ENCODE data around the gene TRIM71.
"Not testable (repeated sequence)": the region's sequence is repeated elsewhere in the genome, so short reads cannot be mapped to it uniquely, and the experiment has no call there.

The TRIM71 gene

GRCh38 chr3:32844322-32844654 lies 26.5 kb downstream of the TRIM71 start:
- no peak for DNase-seq

GRCh38 chr3:32844914-32845313 lies 27.1 kb downstream of the TRIM71 start:
- DNase-seq, result no peak

DNA sequence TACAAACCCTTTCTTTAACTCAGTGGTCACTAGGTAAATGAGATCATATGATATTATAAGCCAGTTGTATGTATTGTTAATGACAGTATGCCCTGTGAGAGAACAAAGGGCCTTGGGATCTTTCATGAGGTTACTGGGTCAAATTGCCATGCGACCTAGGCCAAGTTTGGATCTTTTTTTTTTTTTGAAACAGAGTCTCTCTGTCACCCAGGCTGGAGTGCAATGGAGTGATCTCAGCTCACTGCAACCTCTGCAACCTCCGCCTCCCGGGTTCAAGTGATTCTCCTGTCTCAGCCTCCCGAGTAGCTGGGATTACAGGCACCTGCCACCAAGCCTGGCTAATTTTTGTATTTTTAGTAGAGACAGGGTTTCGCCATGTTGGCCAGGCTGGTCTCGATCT lies 27.7 kb downstream of the TRIM71 start:
- DNase-seq, result not testable (repeated sequence)

- DNase-seq, result not testable (repeated sequence)
These were observed 29.2 kb downstream of the TRIM71 start for GRCh38 chr3:32847045-32847444.

- no peak for DNase-seq
These were observed 29.7 kb downstream of the TRIM71 start for GRCh38 chr3:32847528-32847927.

GRCh38 chr3:32848215-32848614 lies 30.4 kb downstream of the TRIM71 start:
- DNase-seq, result no peak

- DNase-seq, result no peak
These were observed 31.2 kb downstream of the TRIM71 start for GRCh38 chr3:32849046-32849445.

GRCh38 chr3:32850226-32850625 lies 32.4 kb downstream of the TRIM71 start:
- no peak for DNase-seq

DNA sequence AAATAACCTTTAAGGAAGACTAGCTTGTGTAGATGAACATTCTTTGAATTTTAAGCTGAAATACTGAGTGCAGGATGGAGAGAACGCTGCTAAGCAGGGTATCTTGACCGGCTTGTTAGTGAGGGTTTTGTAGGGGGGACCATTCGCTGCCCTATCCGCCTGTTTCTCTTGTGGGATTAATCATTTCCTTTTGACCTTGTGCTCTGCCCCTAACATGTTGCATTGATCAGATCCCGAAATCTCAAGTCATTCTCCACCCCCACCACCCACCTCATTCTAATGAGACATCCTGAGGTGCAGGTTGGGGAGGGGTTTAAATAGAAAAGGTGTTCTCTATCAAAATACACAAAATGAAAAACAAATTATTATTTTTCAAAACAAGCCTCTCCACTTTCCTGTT lies 32.8 kb downstream of the TRIM71 start:
- no peak for DNase-seq

GRCh38 chr3:32852146-32852545 lies 34.3 kb downstream of the TRIM71 start:
- DNase-seq, result no peak

GRCh38 chr3:32855350-32855953 lies 37.7 kb downstream of the TRIM71 start:
- no peak for DNase-seq

DNA sequence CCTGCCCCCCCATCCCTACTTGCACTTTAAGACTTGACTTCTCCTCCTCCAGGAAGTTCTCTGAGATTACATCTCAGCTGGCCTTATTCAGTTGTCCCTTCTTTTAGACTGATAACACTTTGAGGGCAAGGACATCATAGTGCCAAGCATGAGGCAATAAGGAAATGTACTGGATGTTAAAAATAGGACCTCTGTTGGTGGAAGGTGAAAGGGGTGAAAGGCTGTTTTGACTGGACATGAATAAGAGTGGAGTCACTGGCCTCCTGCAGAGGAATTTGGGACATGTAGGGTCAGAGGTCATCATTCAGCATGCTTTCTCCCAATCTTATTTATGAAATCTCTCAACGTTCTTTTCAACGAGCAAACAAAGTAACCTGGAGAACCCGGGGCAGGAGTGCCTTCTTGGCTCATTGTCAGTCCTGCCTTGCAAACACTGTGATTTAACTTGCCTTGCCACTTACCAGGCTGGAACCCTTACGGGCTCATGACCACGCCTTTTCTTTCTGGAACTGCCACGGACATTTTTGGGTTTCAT lies 38.6 kb downstream of the TRIM71 start:
- no peak for DNase-seq

DNA sequence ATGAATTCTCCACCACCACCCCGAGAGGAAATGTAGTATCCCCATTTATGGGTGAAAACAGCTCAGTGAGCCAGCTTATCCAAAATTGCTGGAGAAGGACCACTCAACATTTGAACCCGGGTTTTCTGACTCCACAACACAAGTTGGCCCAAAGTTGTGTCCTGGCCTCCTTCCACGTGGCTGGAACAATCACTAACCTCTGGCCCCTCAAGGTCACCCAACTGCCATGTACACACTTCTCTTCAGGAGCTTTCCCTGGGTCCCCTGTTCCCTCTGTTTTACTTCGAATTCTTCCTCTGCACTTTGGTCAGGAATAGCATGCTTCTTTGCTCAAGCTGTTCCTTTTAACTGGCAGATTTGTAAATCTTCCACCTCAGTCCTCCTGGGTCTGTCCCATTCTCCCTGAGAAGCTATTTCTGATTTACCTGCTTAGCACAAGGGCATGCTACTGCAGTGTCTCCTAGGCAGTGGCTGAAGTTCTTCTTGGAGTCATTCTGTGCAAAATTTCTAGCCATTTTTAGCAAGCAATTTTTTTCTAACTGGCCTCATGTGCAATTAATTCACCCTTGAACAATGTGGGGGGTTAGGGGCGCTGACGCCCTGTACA lies 39.2 kb downstream of the TRIM71 start:
- DNase-seq, result no peak

DNA sequence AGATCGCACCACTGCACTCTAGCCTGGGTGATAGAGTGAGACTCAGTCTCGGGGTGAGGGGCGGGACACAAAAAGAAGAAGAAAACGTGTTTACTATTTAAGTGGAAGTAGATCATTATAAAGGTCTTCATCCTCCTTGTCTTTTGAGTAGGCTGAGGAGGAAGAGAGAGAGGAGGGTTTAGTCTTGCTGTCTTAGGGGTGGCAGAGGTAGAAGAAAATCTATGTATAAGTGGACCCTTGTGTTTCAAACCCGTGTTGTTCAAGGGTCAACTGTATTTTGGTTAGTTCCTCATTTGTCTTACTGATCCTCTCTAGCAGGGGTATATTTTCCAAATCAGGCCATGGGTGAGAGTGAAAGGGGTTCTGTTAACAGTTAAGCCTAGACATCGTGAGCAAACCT lies 40.1 kb downstream of the TRIM71 start:
- no peak for DNase-seq

DNA sequence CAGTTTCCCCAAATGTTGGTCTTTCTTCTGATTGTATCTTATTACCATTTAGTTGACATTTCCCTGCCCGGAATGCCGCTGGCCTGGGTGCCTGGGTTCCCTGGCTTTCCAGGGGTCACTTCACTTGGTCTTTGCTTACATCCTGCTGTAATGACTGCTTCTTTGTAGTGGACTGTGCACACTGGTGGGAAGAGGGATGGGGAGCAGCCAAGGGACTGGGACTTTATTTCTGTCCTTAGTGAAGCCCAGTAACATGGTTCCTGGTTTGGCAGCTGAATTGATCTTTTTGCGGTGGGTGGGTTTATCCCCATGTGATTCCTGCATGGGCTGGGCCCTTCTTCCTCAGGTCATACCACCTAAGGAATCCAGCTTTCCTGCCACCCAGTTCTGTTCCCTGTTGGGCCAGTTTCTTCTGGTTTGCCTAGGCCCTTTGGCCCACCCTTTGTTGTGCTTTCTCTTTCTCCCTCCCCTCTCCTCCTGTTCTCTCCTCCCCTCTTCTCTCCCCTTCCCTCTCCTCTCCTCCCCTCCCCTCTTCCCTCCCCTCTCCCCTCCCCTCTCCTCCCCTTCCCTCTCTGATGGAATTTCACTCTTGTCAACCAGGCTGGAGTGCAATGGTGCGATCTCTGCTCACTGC lies 41.9 kb downstream of the TRIM71 start:
- DNase-seq, result no peak

GRCh38 chr3:32860499-32860898 lies 42.7 kb downstream of the TRIM71 start:
- DNase-seq, result no peak

DNA sequence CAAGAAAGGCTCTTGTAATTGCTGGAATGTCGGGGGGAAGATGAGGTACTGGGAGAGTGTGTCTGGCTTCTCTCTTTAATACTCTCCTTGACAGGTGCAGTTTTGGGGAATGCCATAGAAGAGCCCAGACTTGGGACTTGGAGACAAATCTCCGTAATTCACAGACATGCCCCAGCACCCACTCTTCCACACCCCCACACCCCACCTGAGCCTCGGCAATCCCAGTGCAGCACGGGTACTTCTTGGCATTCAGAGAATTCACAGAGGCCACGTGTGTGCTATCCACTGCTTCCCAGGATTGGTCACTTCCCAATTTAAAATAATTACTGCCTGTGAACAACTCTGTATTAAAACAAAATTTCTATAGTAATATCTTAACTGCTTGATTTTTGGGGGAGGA lies 43.9 kb downstream of the TRIM71 start:
- DNase-seq, result no peak

- DNase-seq, result no peak
These were observed 44.6 kb downstream of the TRIM71 start for GRCh38 chr3:32862247-32862935.

- no peak for DNase-seq
These were observed 45.2 kb downstream of the TRIM71 start for GRCh38 chr3:32862936-32863487.

DNA sequence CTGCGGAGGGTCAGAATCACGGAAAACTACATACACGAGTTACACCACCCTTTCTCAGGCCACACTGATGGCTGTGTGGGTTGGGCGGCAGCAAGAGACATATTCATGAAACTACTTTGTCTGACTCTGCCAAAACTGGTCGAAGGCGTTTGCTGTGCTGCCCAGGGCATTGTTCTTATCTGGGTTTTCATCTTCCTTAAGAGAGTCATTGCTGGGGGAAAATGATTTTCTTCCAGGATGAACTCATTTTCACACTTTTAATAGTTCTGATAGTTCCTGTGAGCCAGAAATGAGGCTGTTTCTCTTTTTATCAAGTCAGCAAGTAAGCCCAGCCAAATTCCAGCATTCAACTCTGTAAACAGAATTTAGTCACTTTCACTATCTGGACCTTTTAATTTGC lies 47.6 kb downstream of the TRIM71 start:
- no peak for DNase-seq

DNA sequence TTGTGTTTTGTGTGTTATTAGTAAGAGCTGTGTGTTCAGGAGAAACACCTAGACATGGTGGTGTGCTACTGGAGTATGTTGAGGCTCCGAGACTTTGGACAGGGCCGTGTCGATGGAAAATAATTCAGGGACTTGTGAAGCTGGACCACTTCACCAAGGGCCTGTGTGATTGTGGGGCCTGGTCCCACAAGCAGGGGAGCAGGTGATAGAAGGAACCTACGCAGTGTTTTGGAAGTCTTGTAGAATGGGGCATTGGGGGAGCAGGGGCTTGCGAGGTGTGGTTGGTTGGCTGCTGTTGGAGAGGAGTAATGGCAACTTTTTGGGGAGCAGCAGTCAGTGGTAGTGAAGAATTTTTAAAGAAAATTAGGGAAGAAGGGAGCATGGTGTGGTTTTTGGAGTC lies 48.7 kb downstream of the TRIM71 start:
- no peak for DNase-seq

- no peak for DNase-seq
These were observed 50.2 kb downstream of the TRIM71 start for GRCh38 chr3:32867954-32868353.

- DNase-seq, result no peak
These were observed 51.1 kb downstream of the TRIM71 start for GRCh38 chr3:32868719-32869512.
